K562 (cell line): ENCODE measurements around the gene TUFM. TPM values are rescaled to one million over a fixed set of nuclear protein-coding genes. Genes with fewer than 3 reads are reported as not detected.

ENCODE experiments used
- CBX3 ChIP-seq, 2 experiments: IDR thresholded peaks; 1 replicate in 1 of 2; 2 replicates in 1 of 2; pipeline ENCODE4 v1.6.1; 2012; ENCODE audit warnings: inconsistent platforms in 2 of 2, low read length in 2 of 2, borderline replicate concordance in 1 of 2, control low read depth in 1 of 2
- ESRRA ChIP-seq: fragments of 450-650 bp; IDR thresholded peaks from 2 replicates; pipeline ENCODE4 v1.6.1; 2014; ENCODE audit warnings: low read depth, mild to moderate bottlenecking, moderate library complexity, borderline replicate concordance
- ETS1 ChIP-seq: conservative IDR thresholded peaks from 2 replicates; pipeline ENCODE4 v1.6.1; 2011; ENCODE audit warnings: low read depth, mild to moderate bottlenecking, low read length; ENCODE audit not compliant: control insufficient read depth
- ETV1 ChIP-seq: fragments of 450-650 bp; conservative IDR thresholded peaks from 2 replicates; pipeline ENCODE4 v1.6.1; 2016; ENCODE audit warnings: missing genetic modification characterization, control low read depth, low read depth, missing compliant biosample characterization
- KDM4B ChIP-seq, 2 experiments: fragments of 450-650 bp in 1 of 2; sonication (generic) in 1 of 2; IDR thresholded peaks; 2 replicates each; pipeline ENCODE4 v1.6.1; 2016 to 2017; ENCODE audit warnings: borderline replicate concordance in 2 of 2, antibody characterized with exemption in 1 of 2, low read depth in 1 of 2, mild to moderate bottlenecking in 1 of 2
- NR3C1 ChIP-seq: sonication (generic); formaldehyde crosslinking; IDR thresholded peaks from 2 replicates; pipeline ENCODE4 v1.8.1; 2022; ENCODE audit warnings: missing genetic modification reagents
- SMC3 ChIP-seq: conservative IDR thresholded peaks from 2 replicates; pipeline ENCODE4 v1.6.1; 2011; ENCODE audit warnings: low read depth, low read length, improper control_type of control experiment; ENCODE audit not compliant: insufficient read depth
- TAF7 ChIP-seq: fragments of 450-650 bp; IDR thresholded peaks from 2 replicates; pipeline ENCODE4 v1.6.1; 2016; ENCODE audit warnings: missing genetic modification characterization, missing compliant biosample characterization
- THAP12 ChIP-seq: fragments of 250-450 bp; sonication (Bioruptor Pico); IDR thresholded peaks from 2 replicates; pipeline ENCODE4 v1.9.0; 2021; ENCODE audit warnings: mild to moderate bottlenecking, inconsistent platforms
- TOE1 ChIP-seq, 2 experiments: fragments of 450-650 bp in 1 of 2; sonication (generic) in 1 of 2; formaldehyde crosslinking in 1 of 2; IDR thresholded peaks; 2 replicates each; pipeline versions ENCODE4 v1.7.1 to v1.8.0; 2016 to 2022; ENCODE audit warnings: borderline replicate concordance in 2 of 2, mild to moderate bottlenecking in 2 of 2, antibody characterized with exemption in 1 of 2, inconsistent platforms in 1 of 2, low read depth in 1 of 2, missing genetic modification reagents in 1 of 2, moderate library complexity in 1 of 2
- polyA plus RNA-seq, 8 experiments: library from polyadenylated mRNA; depleted of rRNA in 4 of 8; stranded (reverse) in 5 of 8; unstranded in 3 of 8; fragments of >200 nt; fragmentation: Nextera tagmentation in 2 of 8; fragmentation: Illumina TruSeq in 1 of 8; extraction: Ambion mirVana in 2 of 8; extraction: Trizol in 1 of 8; gene quantifications; 2 replicates each; pipeline versions ENCODE4 v1.2.1 to v1.2.3, GENCODE V29; 2011 to 2014; ENCODE audit warnings: inconsistent platforms in 1 of 8, missing spikeins in 1 of 8
- total RNA-seq, 7 experiments: library from RNA; depleted of rRNA in 6 of 7; stranded (reverse); fragments of >200 nt in 6 of 7; fragmentation: Illumina TruSeq in 2 of 7; extraction: Trizol in 2 of 7; gene quantifications; 2 replicates each; pipeline versions ENCODE4 v1.2.1 to v1.2.3, GENCODE V29; 2011 to 2021; ENCODE audit warnings: low replicate concordance in 1 of 7

TUFM gene
- total and polyA plus RNA-seq, 9 of the 15 experiments (the other 6 are each of a cell fraction or from before 2014, with no cell fraction given): 34.1 to 434 (median 256) TPM

DNA sequence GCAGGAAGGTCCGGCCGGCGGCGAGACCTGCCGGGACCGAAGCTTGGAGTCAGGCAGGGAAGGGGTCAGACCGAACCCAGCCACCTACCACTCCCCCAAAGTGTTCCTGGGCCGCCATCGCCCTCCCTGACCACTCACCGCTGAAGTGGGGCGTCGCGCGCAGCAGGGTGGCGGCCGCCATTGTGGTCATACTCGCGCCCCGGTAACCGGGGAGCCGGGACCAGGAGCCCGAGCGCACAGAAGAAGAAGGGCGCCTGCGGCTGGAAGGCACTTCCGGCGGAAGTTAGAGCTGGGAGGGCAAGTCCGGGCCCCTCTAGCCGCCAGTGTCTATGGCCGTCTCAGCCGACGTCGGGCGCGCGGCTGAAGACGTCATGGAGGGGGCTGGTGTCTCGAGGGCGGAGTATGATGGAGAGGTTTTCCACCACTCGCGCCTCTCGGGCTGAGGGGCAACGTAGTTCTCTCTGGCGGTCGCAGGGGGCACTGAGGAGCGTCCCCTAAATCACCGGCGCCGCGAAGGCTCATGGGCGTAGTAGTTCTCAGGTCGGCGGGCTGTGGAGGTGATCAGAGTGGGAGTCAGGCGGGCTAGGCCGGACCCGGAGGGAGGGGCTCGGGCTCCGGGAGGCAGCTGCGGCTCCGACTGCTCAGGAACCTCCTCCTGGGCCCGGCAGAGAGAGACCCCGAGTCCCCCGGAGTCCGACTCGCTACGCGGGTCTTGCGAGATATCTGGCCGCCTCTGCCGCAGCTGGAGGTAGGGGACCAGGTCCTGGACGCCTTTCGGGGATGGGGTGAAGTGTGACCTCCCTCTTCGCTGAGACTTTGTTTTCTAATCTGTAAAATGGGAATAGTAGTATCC is at the start of gene TUFM (continued):
- no peak; the same call in 1 of the 2 replicates for TF ChIP-seq TOE1 (IDR thresholded peaks at IDR 0.05; ENCODE audit: borderline replicate concordance)
- no peak for TF ChIP-seq TOE1 (CRISPR knock-in tag; IDR thresholded peaks at IDR 0.05; ENCODE audit: borderline replicate concordance, low read depth)
- TF ChIP-seq ETS1: peak; percentile 89
- peak in 1 of 2 experiments; percentile 92; a peak in 1 of 4 replicates for TF ChIP-seq KDM4B (IDR thresholded peaks at IDR 0.05; ENCODE audit: borderline replicate concordance in 2 of 2, low read depth in 1 of 2)
- TF ChIP-seq NR3C1: peak; percentile 64; the same call in 1 of the 2 replicates
- peak; percentile 97 for TF ChIP-seq ESRRA
- peak; percentile 68 for TF ChIP-seq TAF7
- TF ChIP-seq SMC3: peak; percentile 43
- peak in 1 of 2 experiments; percentile 40; a peak in 1 of 3 replicates for TF ChIP-seq CBX3 (IDR thresholded peaks at IDR 0.05; ENCODE audit: borderline replicate concordance in 1 of 2, low read length in 2 of 2)
- TF ChIP-seq ETV1 (tag): peak; percentile 70
- peak; percentile 99 for TF ChIP-seq THAP12 (CRISPR knock-in tag)
